Right lobe of liver (tissue), 6 donors: ENCODE results near the gene RPL18A. TPM values are rescaled to one million over a fixed set of nuclear protein-coding genes. Genes with fewer than 3 reads are reported as not detected.
A peak's percentile ranks its signal among the peaks of the same experiment; 100 is the strongest.

Source experiments
- ATAC-seq, 4 donors: fragments of 200-7000 bp; cut with Tn5 transposase; one replicate each; pipeline ENCODE4 v1.9.1; 2020; ENCODE audit warnings: mild to moderate bottlenecking in 4 of 4, moderate library complexity in 4 of 4
- DNase-seq, 3 donors: peaks; one replicate each; pipeline ENCODE4 v3.0.0-alpha.2; 2020
- H3K27ac ChIP-seq, 3 donors: fragments of 200-600 bp; one replicate each; pipeline ENCODE4 v1.8.0; 2022
- H3K27me3 ChIP-seq, 2 donors: fragments of 200-600 bp; one replicate each; pipeline ENCODE4 v1.8.0; 2022
- H3K36me3 ChIP-seq, 4 donors: fragments of 200-600 bp; sonication (generic) in 1 of 4; one replicate each; pipeline versions ENCODE4 v1.5.1 to v1.8.0; 2017 to 2022; ENCODE audit warnings: control low read depth in 1 of 4
- H3K4me1 ChIP-seq, 4 donors: fragments of 200-600 bp; sonication (generic) in 1 of 4; one replicate each; pipeline versions ENCODE4 v1.5.1 to v1.8.0; 2017 to 2022; ENCODE audit warnings: control low read depth in 1 of 4
- H3K4me3 ChIP-seq, 3 donors: fragments of 200-600 bp; one replicate each; pipeline ENCODE4 v1.8.0; 2022
- H3K9me3 ChIP-seq, 4 donors: fragments of 200-600 bp; sonication (generic) in 1 of 4; one replicate each; pipeline versions ENCODE4 v1.5.1 to v1.8.0; 2017 to 2022; ENCODE audit warnings: control low read depth in 1 of 4
- CTCF ChIP-seq, 4 donors: fragments of 200-600 bp in 3 of 4; fragments of 450-650 bp in 1 of 4; IDR thresholded peaks; one replicate each; pipeline versions ENCODE4 v1.5.1 to v1.8.0; 2016 to 2022; ENCODE audit warnings: antibody characterized with exemption in 4 of 4, mild to moderate bottlenecking in 2 of 4
- POLR2A ChIP-seq: fragments of 450-650 bp; IDR thresholded peaks from one replicate; pipeline ENCODE4 v1.6.1; 2017; ENCODE audit warnings: antibody characterized with exemption, mild to moderate bottlenecking
- WGBS: methylation state at CpG from one replicate; pipeline ENCODE4 v1.1.6; 2018; ENCODE audit warnings: low coverage, low lambda C conversion rate; ENCODE audit not compliant: insufficient coverage; ENCODE audit errors: missing lambda C conversion rate; 5-methylcytosine and 5-hydroxymethylcytosine counted together
- intact Hi-C, 2 donors: fragments of 100-400 bp; cut with DNase I; formaldehyde crosslinking; loops; one replicate each; pipeline versions ENCODE4 v1.11.2 to v1.14.1; 2022
- total RNA-seq, 6 experiments: library from RNA; depleted of rRNA in 2 of 6; stranded (reverse); fragments of >200 nt in 2 of 6; fragmentation: NEBNext Ultra II Directional in 3 of 6; extraction: Animal tissue kit (Norgen Biotek cat#: 25700) in 3 of 6; gene quantifications; one replicate each; pipeline versions ENCODE4 v1.1.0 to v1.2.4, GENCODE V29; 2016 to 2023
- donor health status: DM: no; HTN: yes; CAD: no.
- donor health status: DM: no; HTN: no; CAD: no.
- donor health status: DM: no; HTN: no; CAD: no.
- donor health status: DM: no; HTN: yes; CAD: no.
- donor health status: DM: no; HTN: yes; CAD: no.

RPL18A gene
- total RNA-seq, 6 experiments from 2014 or later, result 449 to 778 (median 494) TPM

- TF ChIP-seq CTCF (IDR thresholded peaks at IDR 0.05) (no peak), POLR2A (no peak)
- H3K27ac ChIP-seq, result no peak overlapping the region
- H3K4me1 ChIP-seq, result no peaks in the 10 kb centered on the region
- intact Hi-C loops, result loop anchor here in 1 of 2 donors (10.0 kb wide), 2 partner anchors 69 to 149 kb away; no protein-coding TSS in a partner anchor
- no peaks in the 10 kb centered on the region for H3K9me3 ChIP-seq
- H3K27me3 ChIP-seq, result no peaks in the 10 kb centered on the region
- H3K4me3 ChIP-seq, result no peak overlapping the region
- DNase-seq (no peak), ATAC-seq (no peak)
- no peaks in the 10 kb centered on the region for H3K36me3 ChIP-seq
- 57% methylated on average over 5 of the region's 6 CpGs for WGBS
Observed at GRCh38 chr19:17854061-17854460, 5.6 kb upstream of the RPL18A start.

- peak; percentile 86 to 89 (median 88) for DNase-seq
- WGBS, result 14% methylated on average over 21 of the region's 29 CpGs
- TF ChIP-seq CTCF (IDR thresholded peaks at IDR 0.05) (peak; percentile 94 to 99 (median 98)), POLR2A (no peak)
- H3K4me3 ChIP-seq, result no peak overlapping the region
- H3K27me3 ChIP-seq, result no peaks in the 10 kb centered on the region
- H3K27ac ChIP-seq, result no peak overlapping the region
- peak; percentile 63 to 71 (median 65) for ATAC-seq
- H3K4me1 ChIP-seq, result peaks cover 0 to 1% (median 0%) of the 10 kb centered on the region in 4 donors
- intact Hi-C loops, result loop anchor here in 1 of 2 donors (10.0 kb wide), 2 partner anchors 71 to 151 kb away; no protein-coding TSS in a partner anchor
- H3K36me3 ChIP-seq, result no peaks in the 10 kb centered on the region
- no peaks in the 10 kb centered on the region for H3K9me3 ChIP-seq
Observed at GRCh38 chr19:17855280-17856152, 4.2 kb upstream of the RPL18A start.

GRCh38 chr19:17860331-17860992 is 752 bp downstream of the RPL18A start:
- H3K4me1 ChIP-seq, result peaks cover 0 to 13% (median 6%) of the 10 kb centered on the region in 4 donors
- peak overlapping the region; percentile 71 to 80 (median 78) for H3K27ac ChIP-seq
- H3K36me3 ChIP-seq, result peaks cover 17 to 35% (median 22%) of the 10 kb centered on the region in 4 donors
- no peak for ATAC-seq
- DNase-seq, result no peak
- H3K27me3 ChIP-seq, result no peaks in the 10 kb centered on the region
- TF ChIP-seq CTCF (IDR thresholded peaks at IDR 0.05) (no peak), POLR2A (no peak)
- no peaks in the 10 kb centered on the region for H3K9me3 ChIP-seq
- 1% methylated on average over 22 of the region's 22 CpGs for WGBS
- intact Hi-C loops, result loop anchor here in 1 of 2 donors (10.0 kb wide), 1 partner anchor 64 kb away; no protein-coding TSS in a partner anchor
- H3K4me3 ChIP-seq, result peak overlapping the region; percentile 83 to 97 (median 94)

GRCh38 chr19:17860993-17861360 is 1.3 kb downstream of the RPL18A start:
- H3K27ac ChIP-seq, result peak overlapping the region in 1 of 3 donors; percentile 78
- intact Hi-C loops, result loop anchor here in 1 of 2 donors (10.0 kb wide), 1 partner anchor 64 kb away; no protein-coding TSS in a partner anchor
- TF ChIP-seq CTCF (IDR thresholded peaks at IDR 0.05) (no peak), POLR2A (no peak)
- no peak for ATAC-seq
- WGBS, result 65% methylated on average over 5 of the region's 7 CpGs
- peak overlapping the region; percentile 83 to 97 (median 94) for H3K4me3 ChIP-seq
- no peaks in the 10 kb centered on the region for H3K9me3 ChIP-seq
- H3K4me1 ChIP-seq, result peaks cover 0 to 13% (median 6%) of the 10 kb centered on the region in 4 donors
- H3K36me3 ChIP-seq, result peaks cover 17 to 35% (median 22%) of the 10 kb centered on the region in 4 donors
- no peak for DNase-seq
- no peaks in the 10 kb centered on the region for H3K27me3 ChIP-seq
